Measurements from ENCODE around the gene CDH10. TPM values are rescaled to one million over a fixed set of nuclear protein-coding genes. Genes with fewer than 3 reads are reported as not detected.

The CDH10 gene
- total RNA-seq, 2 experiments from 2014 or later, result not detected

GRCh38 chr5:24643156-24643555 lies 1.6 kb downstream of the CDH10 start:
- CTCF ChIA-PET (ENCODE audit: unreplicated experiment), result no interaction called here
- no peak overlapping the region for H3K27ac ChIP-seq (ENCODE audit: low read depth, low read length, poor library complexity, severe bottlenecking)
- no peak overlapping the region for H2AFZ ChIP-seq (ENCODE audit: low read length)
- no peak for DNase-seq (ENCODE audit: low spot score)
- POLR2A ChIA-PET, result no interaction called here
- no TSS peak for BruUV-seq (replicated peaks)
- intact Hi-C loops (cut with micrococcal nuclease; ENCODE audit: unreplicated experiment), result loop anchor here (5.0 to 10.0 kb wide), 2 partner anchors 411 to 668 kb away; no protein-coding TSS in a partner anchor
- no peaks in the 10 kb centered on the region for H3K9me3 ChIP-seq (ENCODE audit: low read length)
- no peaks in the 10 kb centered on the region for H3K9me2 ChIP-seq (ENCODE audit: insufficient read depth, low read length)
- TF ChIP-seq EZH2phosphoT487 (IDR thresholded peaks at IDR 0.05; ENCODE audit: borderline replicate concordance, low read depth, low read length) (no peak), CTCF (conservative IDR thresholded peaks at IDR 0.05; ENCODE audit: low read length) (no peak)
- H3K79me2 ChIP-seq (ENCODE audit: insufficient read depth, low read depth, low read length), result no peaks in the 10 kb centered on the region
- H3K36me3 ChIP-seq (ENCODE audit: insufficient read depth, low read length), result no peaks in the 10 kb centered on the region
- no peaks in the 10 kb centered on the region for H3K4me1 ChIP-seq (ENCODE audit: insufficient read depth, low read length, poor library complexity, severe bottlenecking)
- no peak overlapping the region for H3K4me2 ChIP-seq (ENCODE audit: low read length)
- H3K4me3 ChIP-seq (ENCODE audit: low read depth, low read length, poor library complexity, severe bottlenecking), result no peak overlapping the region
- H4K20me1 ChIP-seq (ENCODE audit: insufficient read depth, low read length), result no peaks in the 10 kb centered on the region

GRCh38 chr5:24642022-24642421 lies 2.8 kb downstream of the CDH10 start:
- DNase-seq (ENCODE audit: low spot score), result peak; percentile 34
- no TSS peak for BruUV-seq (replicated peaks)
- Histone ChIP-seq H3K9me2 (ENCODE audit: insufficient read depth, low read length) (no peaks in the 10 kb centered on the region), H4K20me1 (ENCODE audit: insufficient read depth, low read length) (no peaks in the 10 kb centered on the region), H3K36me3 (ENCODE audit: insufficient read depth, low read length) (no peaks in the 10 kb centered on the region), H3K4me2 (ENCODE audit: low read length) (no peak overlapping the region), H3K79me2 (ENCODE audit: insufficient read depth, low read depth, low read length) (no peaks in the 10 kb centered on the region), H3K27ac (ENCODE audit: low read depth, low read length, poor library complexity, severe bottlenecking) (no peak overlapping the region), H3K4me1 (ENCODE audit: insufficient read depth, low read length, poor library complexity, severe bottlenecking) (no peaks in the 10 kb centered on the region), H3K9me3 (ENCODE audit: low read length) (no peaks in the 10 kb centered on the region), H3K4me3 (ENCODE audit: low read depth, low read length, poor library complexity, severe bottlenecking) (no peak overlapping the region), H2AFZ (ENCODE audit: low read length) (no peak overlapping the region)
- TF ChIP-seq CTCF (conservative IDR thresholded peaks at IDR 0.05; ENCODE audit: low read length), result peak; percentile 75
- TF ChIP-seq EZH2phosphoT487 (IDR thresholded peaks at IDR 0.05; ENCODE audit: borderline replicate concordance, low read depth, low read length), result no peak
- intact Hi-C loops (cut with micrococcal nuclease; ENCODE audit: unreplicated experiment), result loop anchor here (5.0 to 10.0 kb wide), 2 partner anchors 410 to 667 kb away; no protein-coding TSS in a partner anchor
- CTCF ChIA-PET (ENCODE audit: unreplicated experiment), result no interaction called here
- POLR2A ChIA-PET, result no interaction called here

GRCh38 chr5:24635209-24635608 lies 9.6 kb downstream of the CDH10 start:
- Histone ChIP-seq H3K9me3 (ENCODE audit: low read length) (no peaks in the 10 kb centered on the region), H3K9me2 (ENCODE audit: insufficient read depth, low read length) (no peaks in the 10 kb centered on the region), H3K4me1 (ENCODE audit: insufficient read depth, low read length, poor library complexity, severe bottlenecking) (no peaks in the 10 kb centered on the region), H4K20me1 (ENCODE audit: insufficient read depth, low read length) (no peaks in the 10 kb centered on the region), H3K27ac (ENCODE audit: low read depth, low read length, poor library complexity, severe bottlenecking) (no peak overlapping the region), H3K4me2 (ENCODE audit: low read length) (no peak overlapping the region), H3K79me2 (ENCODE audit: insufficient read depth, low read depth, low read length) (no peaks in the 10 kb centered on the region), H3K36me3 (ENCODE audit: insufficient read depth, low read length) (no peaks in the 10 kb centered on the region), H3K4me3 (ENCODE audit: low read depth, low read length, poor library complexity, severe bottlenecking) (no peak overlapping the region), H2AFZ (ENCODE audit: low read length) (no peak overlapping the region)
- ChIA-PET CTCF (ENCODE audit: unreplicated experiment) (no interaction called here), POLR2A (no interaction called here)
- TF ChIP-seq CTCF (conservative IDR thresholded peaks at IDR 0.05; ENCODE audit: low read length), result no peak
- TF ChIP-seq EZH2phosphoT487 (IDR thresholded peaks at IDR 0.05; ENCODE audit: borderline replicate concordance, low read depth, low read length), result no peak
- no peak for DNase-seq (ENCODE audit: low spot score)
- BruUV-seq (replicated peaks), result no TSS peak
- intact Hi-C loops (cut with micrococcal nuclease; ENCODE audit: unreplicated experiment), result no loop called here
